Activated naive CD8-positive, alpha-beta T cell treated with anti-CD3 and anti-CD28 coated beads, Interleukin-2, amount 10 ng/mL, durations not matched to agents 7 days and 5 days (primary cell): Measurements from ENCODE around the gene PIP5KL1. TPM values are rescaled to one million over a fixed set of nuclear protein-coding genes. Genes with fewer than 3 reads are reported as not detected.

ENCODE experiments used
- ATAC-seq: fragments of 150-1000 bp; cut with Tn5 transposase; one replicate; pipeline ENCODE4 v1.10.0; 2021; ENCODE audit warnings: low read depth, moderate library complexity
- POLR2A ChIA-PET: fragments of 350-600 bp; sonication (Branson Sonifier 250); formaldehyde crosslinking; loops from one replicate; lab custom pipeline; 2021; ENCODE audit warnings: antibody characterized with exemption; lab: Charles Lee
- DNase-seq: peaks from one replicate; pipeline ENCODE4 v3.0.0; 2021
- H3K27ac Mint-ChIP-seq: one replicate; pipeline ENCODE4 v1.8.0; 2022; ENCODE audit warnings: mild to moderate bottlenecking, mixed read lengths
- H3K27me3 Mint-ChIP-seq: one replicate; pipeline ENCODE4 v1.8.0; 2022; ENCODE audit warnings: mild to moderate bottlenecking, moderate library complexity, mixed read lengths
- H3K36me3 Mint-ChIP-seq: one replicate; pipeline ENCODE4 v1.8.0; 2021; ENCODE audit warnings: mild to moderate bottlenecking, mixed read lengths
- H3K4me1 Mint-ChIP-seq: one replicate; pipeline ENCODE4 v1.8.0; 2021; ENCODE audit warnings: mixed read lengths
- H3K4me3 Mint-ChIP-seq: one replicate; pipeline ENCODE4 v1.8.0; 2022; ENCODE audit warnings: mild to moderate bottlenecking, moderate library complexity, mixed read lengths
- H3K9me3 Mint-ChIP-seq: one replicate; pipeline ENCODE4 v1.8.0; 2021; ENCODE audit warnings: mixed read lengths
- total RNA-seq, 2 experiments: library from RNA; stranded (reverse); gene quantifications; one replicate each; pipeline ENCODE4 v1.2.3, GENCODE V29; 2021

The PIP5KL1 gene
- total RNA-seq, 2 experiments from 2014 or later = 1.5 to 1.9 TPM

DNA sequence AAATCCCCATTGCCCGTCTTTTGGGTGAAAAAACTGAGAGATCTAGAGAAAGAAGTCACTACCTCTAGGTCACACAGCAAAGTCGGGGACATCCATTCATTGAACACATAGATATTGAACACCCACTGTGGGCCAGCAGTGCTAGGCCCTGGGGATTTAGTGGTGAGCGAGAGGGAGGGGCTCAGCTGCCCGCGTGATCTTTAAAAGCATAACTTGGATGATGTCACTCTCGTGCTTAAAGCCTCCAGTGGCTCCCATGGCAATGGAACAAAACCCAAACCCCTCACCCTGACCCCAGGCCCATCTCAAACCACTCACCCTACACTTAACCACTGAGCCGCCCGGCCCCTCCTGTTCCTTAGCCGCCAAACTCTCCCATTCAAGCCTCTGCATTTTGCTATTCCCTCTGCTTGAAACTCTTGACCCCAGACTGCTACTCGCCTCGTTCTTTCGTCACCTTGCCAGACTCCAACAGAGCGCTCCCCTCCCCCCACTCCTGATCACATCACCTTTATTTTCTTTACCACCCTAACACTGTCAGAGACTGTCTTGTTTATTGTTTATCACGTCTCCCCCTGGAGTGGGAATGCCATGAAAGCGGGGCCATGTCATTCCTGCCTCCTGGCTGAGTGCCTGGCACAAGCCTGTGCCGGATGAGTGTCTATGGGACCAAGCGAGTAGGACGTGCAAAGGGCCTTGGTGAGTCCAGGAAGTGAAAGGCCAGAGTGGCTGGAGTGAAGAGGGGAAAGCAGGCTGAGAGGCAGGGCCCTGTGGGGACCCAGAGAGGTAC, 710 bp upstream of the PIP5KL1 start:
- POLR2A ChIA-PET = no interaction called here
- H3K4me3 Mint-ChIP-seq = peak overlapping the region; percentile 63
- peaks cover 2% of the 10 kb centered on the region for H3K27me3 Mint-ChIP-seq
- DNase-seq (no peak), ATAC-seq (peak; percentile 6)
- H3K36me3 Mint-ChIP-seq = peaks cover 12% of the 10 kb centered on the region
- H3K27ac Mint-ChIP-seq = no peak overlapping the region
- no peaks in the 10 kb centered on the region for H3K9me3 Mint-ChIP-seq
- H3K4me1 Mint-ChIP-seq = peaks cover 29% of the 10 kb centered on the region

DNA sequence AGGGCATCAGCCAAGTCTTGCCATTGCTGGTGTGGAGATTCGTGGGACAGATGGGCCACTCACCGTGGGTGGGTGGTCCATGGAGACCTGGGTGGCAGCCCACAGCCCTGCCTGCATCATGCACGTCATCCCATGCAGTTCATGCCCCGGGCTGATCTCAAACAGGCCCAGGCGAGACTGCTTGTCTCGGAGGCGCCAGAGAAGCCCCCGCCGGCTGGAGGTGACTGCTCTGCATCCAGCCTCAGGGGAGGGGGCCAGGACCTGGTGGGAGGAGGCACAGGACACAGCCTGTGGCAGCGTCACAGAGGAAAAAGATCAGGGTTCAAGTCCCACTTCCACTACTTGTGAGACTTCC, 975 bp downstream of the PIP5KL1 start:
- ATAC-seq = no peak
- POLR2A ChIA-PET = interaction anchor here (1.0 kb wide), 1 partner anchor 13 kb away, joined by 3 read pairs; the partner anchor contains the start of gene ST6GALNAC4
- no peak for DNase-seq
- H3K9me3 Mint-ChIP-seq = no peaks in the 10 kb centered on the region
- H3K36me3 Mint-ChIP-seq = peaks cover 9% of the 10 kb centered on the region
- no peak overlapping the region for H3K4me3 Mint-ChIP-seq
- peaks cover 18% of the 10 kb centered on the region for H3K4me1 Mint-ChIP-seq
- H3K27me3 Mint-ChIP-seq = peaks cover 15% of the 10 kb centered on the region
- H3K27ac Mint-ChIP-seq = no peak overlapping the region

DNA sequence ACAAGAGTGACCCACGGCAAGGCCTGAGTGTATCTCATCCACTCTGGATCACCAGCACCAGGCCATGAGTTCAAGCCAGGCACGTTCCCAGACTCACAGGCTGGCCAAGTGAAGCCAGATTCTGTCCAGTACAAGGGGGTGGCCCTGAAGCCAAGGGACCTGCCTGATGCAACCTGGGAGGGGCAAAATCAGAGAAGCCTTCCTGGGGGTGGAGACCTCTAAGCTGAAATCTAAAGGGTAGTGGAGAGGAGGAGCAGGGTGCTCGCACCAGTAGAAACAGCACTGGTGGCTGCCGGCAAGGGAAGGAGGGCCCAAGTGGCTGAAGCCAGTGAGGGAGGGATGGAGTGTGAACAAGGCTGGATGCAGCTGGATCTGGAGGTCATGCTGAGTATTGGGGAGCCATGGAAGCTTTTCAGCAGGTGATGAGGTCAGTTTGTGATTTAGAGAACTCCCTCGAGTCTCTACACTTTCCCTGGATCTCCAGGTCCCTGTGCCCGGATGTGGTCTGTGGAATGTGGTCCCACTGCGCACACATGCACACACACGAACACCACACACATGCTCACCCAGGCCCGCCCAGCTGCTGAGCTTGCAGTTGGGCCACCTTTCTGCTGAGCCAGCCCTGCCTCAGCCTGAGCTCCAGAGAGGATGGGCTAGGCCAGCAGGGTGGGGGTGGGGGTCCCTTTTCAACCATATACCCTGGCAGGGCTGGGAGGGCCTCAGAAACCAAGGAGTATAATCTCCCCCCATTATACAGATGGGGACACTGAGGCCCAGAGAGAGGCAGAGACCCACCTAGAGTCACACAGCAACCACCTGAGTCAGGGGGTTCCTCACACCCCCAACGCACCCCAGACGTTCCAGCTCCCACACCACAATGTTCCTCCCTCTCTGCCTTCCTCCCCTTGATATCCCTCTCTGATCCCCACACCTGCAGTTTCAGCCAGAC, 1.6 kb downstream of the PIP5KL1 start:
- Mint-ChIP-seq H3K9me3 (no peaks in the 10 kb centered on the region), H3K4me3 (no peak overlapping the region), H3K27me3 (peaks cover 15% of the 10 kb centered on the region), H3K36me3 (peaks cover 5% of the 10 kb centered on the region), H3K4me1 (peaks cover 14% of the 10 kb centered on the region), H3K27ac (peak overlapping the region; percentile 9)
- POLR2A ChIA-PET = interaction anchor here (1.2 kb wide), 1 partner anchor 44 kb away, joined by 4 read pairs; no protein-coding TSS in a partner anchor
- DNase-seq (no peak), ATAC-seq (no peak)

DNA sequence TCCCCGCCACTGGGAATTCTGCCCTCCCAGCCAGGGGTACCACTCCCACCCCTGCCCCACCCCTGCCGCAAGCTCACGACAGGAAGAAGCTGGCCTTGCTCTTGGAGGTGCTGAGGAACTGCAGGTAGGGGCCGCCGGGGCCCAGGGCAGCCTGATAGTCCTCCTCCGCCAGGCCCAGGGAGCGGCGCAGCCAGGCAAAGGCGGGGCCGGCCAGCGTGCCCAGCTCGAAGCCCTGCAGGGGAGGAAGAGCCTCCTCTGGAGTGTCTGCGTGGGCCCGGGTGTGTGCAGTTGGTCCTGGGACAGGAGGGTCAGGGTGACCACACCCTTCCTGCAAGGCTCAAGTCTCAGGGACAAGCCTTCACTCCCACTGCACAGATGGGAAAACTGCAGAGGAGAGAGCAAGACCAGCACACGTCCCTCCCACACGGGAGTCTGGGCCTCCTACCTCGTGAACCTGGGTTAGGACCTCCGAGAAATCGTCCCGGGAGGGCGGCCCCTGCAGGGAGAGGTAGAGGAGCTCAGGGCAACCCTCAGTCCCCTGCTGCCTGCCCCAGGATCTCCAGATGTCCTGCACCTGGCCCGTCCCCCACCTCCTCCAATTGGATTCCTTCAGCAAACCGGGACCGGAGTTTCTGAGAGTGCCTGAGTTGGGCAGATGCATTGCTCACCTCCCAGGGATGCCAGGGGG, 2.4 kb downstream of the PIP5KL1 start:
- no peaks in the 10 kb centered on the region for H3K9me3 Mint-ChIP-seq
- POLR2A ChIA-PET = interaction anchor here (1.2 kb wide), 1 partner anchor 43 kb away, joined by 4 read pairs; no protein-coding TSS in a partner anchor
- no peak for DNase-seq
- ATAC-seq = no peak
- H3K27me3 Mint-ChIP-seq = peaks cover 15% of the 10 kb centered on the region
- peaks cover 4% of the 10 kb centered on the region for H3K36me3 Mint-ChIP-seq
- H3K4me1 Mint-ChIP-seq = peaks cover 14% of the 10 kb centered on the region
- H3K4me3 Mint-ChIP-seq = no peak overlapping the region
- no peak overlapping the region for H3K27ac Mint-ChIP-seq

DNA sequence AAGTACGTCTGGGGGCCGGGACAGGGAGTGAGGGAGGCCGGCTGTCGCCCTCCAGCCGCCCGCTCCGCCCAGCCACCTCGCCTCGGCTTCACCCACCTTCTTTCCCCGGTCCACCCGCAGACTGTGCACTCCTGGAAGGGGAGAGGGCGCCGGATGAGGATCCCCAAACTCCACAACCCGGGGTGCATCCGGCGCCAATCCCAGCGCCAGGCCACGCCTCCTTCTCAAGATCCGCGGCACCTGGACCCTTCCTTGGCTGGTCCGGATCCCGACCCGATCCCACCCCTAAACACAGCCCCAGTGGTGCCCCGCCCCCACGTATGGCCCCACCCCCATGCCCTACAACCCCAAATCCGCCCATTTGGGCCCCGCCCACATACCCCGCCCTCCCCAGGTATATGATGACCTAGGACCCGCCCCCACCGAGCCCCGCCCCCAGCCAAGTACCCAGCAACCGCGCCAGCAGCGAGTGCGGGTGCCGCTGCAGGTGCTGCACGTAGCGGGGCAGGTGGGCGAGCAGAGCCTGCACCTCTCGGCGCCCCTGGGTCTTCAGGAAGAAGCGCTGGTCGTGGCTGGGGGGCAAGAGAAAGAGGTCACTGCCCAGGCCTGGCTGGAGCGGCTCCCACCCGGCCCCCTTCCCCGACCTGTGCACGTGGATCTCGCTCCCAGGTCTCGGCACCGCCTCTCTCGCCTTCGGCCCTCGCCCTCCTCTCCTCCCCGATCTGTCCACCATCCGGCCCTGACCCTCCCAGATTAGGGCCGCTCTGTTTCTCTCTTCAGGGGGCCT, 3.2 kb downstream of the PIP5KL1 start:
- Mint-ChIP-seq H3K27ac (no peak overlapping the region), H3K27me3 (peaks cover 15% of the 10 kb centered on the region), H3K4me1 (peaks cover 14% of the 10 kb centered on the region), H3K9me3 (no peaks in the 10 kb centered on the region), H3K4me3 (peak overlapping the region; percentile 79), H3K36me3 (peaks cover 1% of the 10 kb centered on the region)
- POLR2A ChIA-PET = no interaction called here
- peak; percentile 15 for ATAC-seq
- peak; percentile 70 for DNase-seq

DNA sequence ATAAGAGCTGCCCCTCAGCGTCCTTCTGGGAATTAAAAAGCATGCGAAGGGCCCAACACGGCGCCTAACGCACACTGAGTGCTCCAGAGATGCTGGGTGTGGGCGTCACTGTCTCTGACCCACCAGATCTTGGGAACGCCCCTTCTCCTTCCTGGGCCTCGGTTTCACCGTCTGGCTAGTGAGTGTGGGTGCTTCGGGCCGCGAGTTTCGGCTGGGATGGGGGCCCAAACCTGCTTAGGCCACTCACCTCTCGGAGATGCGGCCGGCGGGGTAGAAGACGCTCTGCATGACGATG, 3.7 kb downstream of the PIP5KL1 start:
- POLR2A ChIA-PET = interaction anchor here (0.6 kb wide), 1 partner anchor 20 kb away, joined by 3 read pairs; no protein-coding TSS in a partner anchor
- H3K4me3 Mint-ChIP-seq = peak overlapping the region; percentile 79
- H3K36me3 Mint-ChIP-seq = peaks cover 1% of the 10 kb centered on the region
- peaks cover 15% of the 10 kb centered on the region for H3K27me3 Mint-ChIP-seq
- H3K9me3 Mint-ChIP-seq = no peaks in the 10 kb centered on the region
- H3K4me1 Mint-ChIP-seq = peaks cover 17% of the 10 kb centered on the region
- ATAC-seq (no peak), DNase-seq (no peak)
- no peak overlapping the region for H3K27ac Mint-ChIP-seq

DNA sequence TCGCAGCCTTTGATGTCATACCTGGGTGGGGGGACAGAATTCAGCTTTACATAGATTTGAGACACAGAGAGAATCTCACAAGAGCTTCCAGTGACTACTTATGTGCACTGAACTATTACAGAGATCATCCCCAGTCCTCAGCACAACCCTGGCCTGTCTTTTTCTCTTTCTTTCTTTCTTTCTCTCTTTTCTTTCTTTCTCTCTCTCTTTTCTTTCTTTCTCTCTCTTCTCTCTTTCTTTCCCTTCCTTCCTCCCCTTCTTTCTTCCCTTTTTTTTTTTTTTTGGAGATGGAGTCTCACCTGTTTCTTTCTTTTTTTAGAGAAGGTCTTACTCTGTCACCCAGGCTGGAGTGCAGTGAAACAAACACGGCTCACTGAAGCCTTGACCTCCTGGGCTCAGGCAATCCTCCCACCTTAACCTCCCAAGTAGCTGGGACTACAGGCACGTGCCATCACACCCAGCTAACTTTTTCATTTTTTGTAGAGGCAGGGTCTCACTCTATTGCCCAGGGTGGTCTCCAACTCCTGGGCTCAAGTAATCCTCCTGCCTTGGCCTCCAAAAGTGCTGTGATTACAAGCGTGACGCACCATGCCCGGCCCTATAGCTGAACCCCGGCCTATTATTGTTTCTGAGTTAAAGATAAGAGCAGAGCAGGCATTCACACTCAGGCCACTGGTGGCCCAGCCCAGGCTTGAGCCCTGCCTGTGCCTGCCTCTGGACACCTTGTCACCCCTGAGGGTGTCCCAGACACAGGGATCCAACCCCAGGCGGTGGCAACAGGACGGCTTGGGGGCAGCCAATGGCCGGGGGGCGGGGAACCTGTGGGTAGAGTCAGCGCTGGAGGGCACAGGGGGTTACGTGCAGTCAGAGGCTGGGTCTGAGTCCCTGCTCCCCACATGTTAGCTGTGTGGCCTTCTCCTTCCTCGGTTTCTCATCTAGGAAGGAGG, 4.3 kb downstream of the PIP5KL1 start:
- Mint-ChIP-seq H3K36me3 (peaks cover 1% of the 10 kb centered on the region), H3K4me1 (peaks cover 13% of the 10 kb centered on the region), H3K9me3 (no peaks in the 10 kb centered on the region), H3K27ac (no peak overlapping the region), H3K27me3 (peaks cover 15% of the 10 kb centered on the region), H3K4me3 (peak overlapping the region; percentile 79)
- ATAC-seq (no peak), DNase-seq (no peak)
- POLR2A ChIA-PET = interaction anchor here (0.6 kb wide), 1 partner anchor 19 kb away, joined by 3 read pairs; no protein-coding TSS in a partner anchor

DNA sequence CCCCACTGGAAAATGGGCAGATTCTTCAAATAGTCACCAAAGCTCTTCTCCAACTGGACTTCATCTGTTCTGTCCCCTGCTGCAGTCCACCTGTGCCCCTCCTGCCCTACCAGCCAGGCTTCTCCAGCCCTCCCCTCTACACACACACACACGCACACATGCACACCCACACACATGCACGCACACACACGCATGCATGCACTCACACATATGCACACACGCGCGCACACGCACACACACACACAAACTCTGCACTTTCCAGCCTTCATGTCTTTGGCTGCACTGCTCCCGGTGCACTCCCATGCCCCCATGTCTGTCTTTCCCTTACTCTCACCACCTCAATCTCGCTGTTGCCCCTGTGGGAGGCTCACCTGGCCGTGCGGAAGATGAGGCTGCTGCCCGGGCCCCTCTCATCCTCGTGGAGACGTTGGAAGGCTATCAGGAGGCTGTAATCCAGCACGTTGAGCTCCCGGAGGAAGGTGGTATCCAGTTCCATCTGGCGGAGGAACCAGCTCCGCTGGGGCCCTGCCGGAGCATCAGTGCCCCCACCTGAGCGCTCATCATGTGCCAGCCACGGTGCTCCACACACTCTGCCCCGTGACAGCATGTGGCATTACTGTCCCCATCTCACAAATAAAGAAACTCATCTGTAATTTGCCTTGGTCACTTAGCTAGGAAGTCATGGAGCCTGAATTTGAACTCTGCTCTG, 5.7 kb downstream of the PIP5KL1 start:
- Mint-ChIP-seq H3K36me3 (peaks cover 1% of the 10 kb centered on the region), H3K9me3 (no peaks in the 10 kb centered on the region), H3K4me3 (no peak overlapping the region), H3K4me1 (peaks cover 9% of the 10 kb centered on the region), H3K27ac (no peak overlapping the region), H3K27me3 (peaks cover 15% of the 10 kb centered on the region)
- POLR2A ChIA-PET = interaction anchor here (0.6 kb wide), 2 partner anchors 24 to 409 kb away, joined by 3 to 4 read pairs; no protein-coding TSS in a partner anchor
- no peak for ATAC-seq
- no peak for DNase-seq

DNA sequence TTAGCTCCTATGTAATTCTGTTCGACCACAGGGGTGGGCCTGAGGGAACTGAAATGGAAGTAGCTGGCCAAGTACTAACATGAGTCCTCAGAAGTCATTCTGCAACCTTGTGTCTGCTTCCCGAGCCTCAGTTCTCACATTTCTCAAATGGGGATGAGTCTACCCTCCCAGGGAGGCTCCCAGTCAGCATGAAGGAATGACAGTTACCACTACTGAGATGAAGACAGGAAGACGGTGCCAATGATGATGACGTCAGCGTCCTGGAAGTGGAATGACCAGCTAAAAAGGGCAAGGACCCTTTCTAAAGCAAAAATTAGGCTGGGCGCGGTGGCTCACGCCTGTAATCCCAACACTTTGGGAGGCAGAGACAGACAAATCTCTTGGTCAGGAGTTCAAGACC, 6.8 kb downstream of the PIP5KL1 start:
- no peak overlapping the region for H3K27ac Mint-ChIP-seq
- no peak overlapping the region for H3K4me3 Mint-ChIP-seq
- H3K27me3 Mint-ChIP-seq = peaks cover 14% of the 10 kb centered on the region
- ATAC-seq = no peak
- peaks cover 16% of the 10 kb centered on the region for H3K4me1 Mint-ChIP-seq
- DNase-seq = no peak
- H3K36me3 Mint-ChIP-seq = peaks cover 1% of the 10 kb centered on the region
- POLR2A ChIA-PET = no interaction called here
- H3K9me3 Mint-ChIP-seq = no peaks in the 10 kb centered on the region

DNA sequence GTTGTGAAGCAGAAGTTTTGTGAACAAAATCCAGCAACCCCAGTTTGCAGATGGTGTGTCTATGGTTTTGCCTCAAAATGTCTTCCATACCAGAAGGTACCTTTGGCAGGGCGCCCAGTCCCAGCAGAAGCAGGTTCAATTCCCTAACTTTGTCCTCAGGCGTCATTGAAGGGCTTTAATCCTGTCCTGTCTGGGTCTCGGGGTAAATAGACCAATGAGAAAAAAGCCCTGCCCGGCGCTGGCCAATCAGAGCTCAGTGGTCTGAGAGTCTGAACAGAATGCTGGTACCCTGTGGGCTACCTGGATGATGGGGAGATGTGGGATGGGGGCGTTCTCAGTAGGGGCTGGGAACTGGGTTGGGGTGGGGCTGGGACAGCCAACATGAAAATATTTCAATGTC, 7.5 kb downstream of the PIP5KL1 start:
- H3K27me3 Mint-ChIP-seq = peaks cover 13% of the 10 kb centered on the region
- no peak for ATAC-seq
- DNase-seq = no peak
- H3K36me3 Mint-ChIP-seq = peaks cover 1% of the 10 kb centered on the region
- no peak overlapping the region for H3K4me3 Mint-ChIP-seq
- H3K27ac Mint-ChIP-seq = no peak overlapping the region
- POLR2A ChIA-PET = interaction anchor here (0.5 to 2.6 kb wide), 3 partner anchors 115 to 217 kb away, joined by 3 to 12 read pairs (median 3); partner anchors contain the start of gene TOR2A
- H3K9me3 Mint-ChIP-seq = no peaks in the 10 kb centered on the region
- peaks cover 21% of the 10 kb centered on the region for H3K4me1 Mint-ChIP-seq

DNA sequence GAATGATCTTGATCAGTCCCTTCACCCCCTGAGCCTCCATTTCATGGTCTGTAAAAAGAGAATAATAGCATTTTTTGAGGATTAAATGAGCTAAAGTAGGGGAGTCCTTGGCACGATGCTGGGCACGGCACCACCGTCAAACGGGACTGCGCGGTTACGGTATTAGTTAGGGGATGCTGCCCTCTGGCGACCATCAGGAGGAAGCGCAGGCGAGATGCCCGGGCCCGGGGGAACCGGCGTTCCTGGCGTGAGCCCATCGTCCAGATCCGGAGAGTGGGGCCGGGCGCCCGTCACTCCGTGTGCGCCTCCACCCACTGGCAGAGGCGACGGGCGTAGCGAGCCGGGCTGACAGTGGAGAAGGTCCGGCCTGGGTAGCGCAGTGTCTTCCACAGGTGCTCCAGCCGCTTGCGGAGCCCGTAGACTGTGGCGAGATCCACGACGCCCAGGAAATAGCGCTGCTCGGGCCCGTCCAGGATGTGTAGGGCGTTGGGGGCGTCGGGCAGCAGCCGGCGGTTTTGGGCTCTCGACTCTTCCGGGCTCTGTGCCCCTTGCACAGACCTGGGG, 8.9 kb downstream of the PIP5KL1 start:
- Mint-ChIP-seq H3K4me3 (peak overlapping the region; percentile 66), H3K27me3 (peaks cover 13% of the 10 kb centered on the region), H3K4me1 (peaks cover 30% of the 10 kb centered on the region), H3K9me3 (no peaks in the 10 kb centered on the region), H3K27ac (no peak overlapping the region), H3K36me3 (peaks cover 1% of the 10 kb centered on the region)
- POLR2A ChIA-PET = interaction anchor here (0.5 to 2.6 kb wide), 10 partner anchors 8 to 331 kb away, joined by 3 to 12 read pairs (median 3); partner anchors contain the start of genes CDK9 and TOR2A
- DNase-seq = peak; percentile 84
- peak; percentile 34 for ATAC-seq
